Jurkat, Clone E6-1 (cell line): ENCODE results near the gene DCLK3.

Experiments used
- DNase-seq: peaks from one replicate; pipeline ENCODE4 v3.0.0-alpha.2; 2011; ENCODE audit warnings: low read depth, low spot score
- H3K4me3 ChIP-seq: 2 replicates; pipeline ENCODE4 v1.5.1; 2011; ENCODE audit warnings: mild to moderate bottlenecking, low read length, control low read depth, moderate library complexity

Gene DCLK3

DNA sequence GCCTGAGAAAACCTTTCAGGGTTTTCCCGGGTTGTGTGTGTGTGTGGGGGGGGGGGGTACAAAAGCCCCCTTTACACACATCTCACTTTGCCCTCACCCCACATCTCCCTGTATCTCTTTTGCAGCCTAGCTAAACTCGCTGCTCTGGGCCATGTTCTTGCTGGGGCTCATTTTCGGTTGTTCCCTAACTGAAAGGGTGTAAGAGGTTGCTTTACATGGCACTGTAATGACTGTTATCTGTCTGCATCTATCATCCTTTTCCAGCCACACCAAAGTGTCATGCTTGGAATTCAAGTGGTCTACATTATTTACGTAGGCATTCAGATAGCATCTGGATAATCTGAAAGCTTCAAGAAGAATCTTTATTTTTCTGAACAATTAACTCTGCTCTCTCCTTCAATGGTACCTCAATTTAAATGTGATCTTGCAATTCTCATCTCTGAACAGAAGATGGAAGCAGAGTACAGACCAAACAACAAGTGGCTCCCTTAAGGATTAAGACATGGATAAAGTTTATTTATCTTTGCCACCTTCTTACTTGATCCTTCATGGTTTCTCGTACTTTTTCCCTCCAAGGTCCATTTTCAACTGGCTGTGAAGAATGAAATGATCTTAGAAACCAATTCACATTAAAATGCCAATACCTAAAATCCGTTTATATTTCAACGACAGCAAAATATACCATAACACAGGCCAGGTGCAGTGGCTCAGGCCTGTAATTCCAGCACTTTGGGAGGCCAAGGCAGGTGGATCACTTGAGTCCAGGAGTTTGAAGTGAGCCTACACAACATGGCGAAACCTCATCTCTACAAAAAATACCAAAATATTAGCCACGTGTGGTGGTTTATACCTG is 34.9 kb downstream of the DCLK3 start:
- H3K4me3 ChIP-seq = no peak overlapping the region
- DNase-seq = peak; percentile 65

DNA sequence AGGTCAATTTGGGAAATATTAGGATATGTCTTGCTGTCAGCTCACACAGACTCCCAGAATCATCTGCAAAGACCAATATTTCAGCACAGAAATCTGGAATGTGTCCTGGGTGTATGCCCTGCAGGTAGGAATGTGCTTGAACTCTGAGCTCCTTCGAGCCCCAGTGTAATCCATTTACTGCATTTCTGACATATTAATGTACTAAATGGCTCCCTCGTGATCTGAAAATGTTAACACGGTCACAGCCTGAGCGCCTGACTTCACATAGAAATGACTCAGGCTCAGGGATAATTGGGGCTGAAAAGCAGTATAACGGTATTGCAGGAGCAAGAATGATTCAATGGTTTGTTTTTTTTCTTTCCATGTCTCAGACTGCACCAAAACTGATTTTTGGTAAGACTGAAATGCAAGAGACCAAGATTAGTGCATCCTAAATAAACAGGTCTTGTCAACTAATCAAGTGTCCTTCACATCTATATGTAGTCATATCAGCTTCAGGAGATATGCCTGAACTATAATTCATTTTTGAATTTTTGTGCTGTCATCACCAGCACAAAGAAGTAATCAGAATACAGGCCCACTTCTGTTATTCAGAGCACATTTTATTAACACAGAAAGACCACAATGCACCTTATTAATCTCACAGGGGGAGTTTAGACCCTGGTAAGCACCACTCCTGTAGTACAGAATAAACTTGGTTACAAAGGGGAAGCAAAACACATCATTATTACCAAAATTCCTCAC is 49.8 kb downstream of the DCLK3 start:
- no peak for DNase-seq
- no peak overlapping the region for H3K4me3 ChIP-seq

DNA sequence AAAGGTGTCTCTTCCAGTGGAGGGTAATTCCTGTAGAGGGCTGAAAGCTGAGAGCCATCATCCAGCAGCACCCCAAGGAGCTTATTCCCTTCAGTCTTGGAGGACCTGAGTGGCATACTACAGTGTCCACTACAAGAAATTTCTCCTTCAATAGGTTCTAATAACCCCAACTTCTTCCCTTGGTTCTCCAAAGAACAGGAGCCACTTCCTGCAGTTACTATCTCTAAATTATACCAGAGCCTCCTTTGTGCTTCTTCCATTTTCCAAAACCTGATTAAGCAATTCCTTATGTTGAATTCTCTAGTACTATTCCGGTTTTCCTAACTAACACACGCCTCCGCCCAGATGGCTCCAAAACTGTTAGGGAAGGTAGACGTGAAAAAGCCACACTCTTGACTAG is 50.4 kb downstream of the DCLK3 start:
- DNase-seq = no peak
- no peak overlapping the region for H3K4me3 ChIP-seq

- no peak for DNase-seq
- H3K4me3 ChIP-seq = no peak overlapping the region
Measured at GRCh38 chr3:36710606-36711005, 53.7 kb downstream of the DCLK3 start.

DNA sequence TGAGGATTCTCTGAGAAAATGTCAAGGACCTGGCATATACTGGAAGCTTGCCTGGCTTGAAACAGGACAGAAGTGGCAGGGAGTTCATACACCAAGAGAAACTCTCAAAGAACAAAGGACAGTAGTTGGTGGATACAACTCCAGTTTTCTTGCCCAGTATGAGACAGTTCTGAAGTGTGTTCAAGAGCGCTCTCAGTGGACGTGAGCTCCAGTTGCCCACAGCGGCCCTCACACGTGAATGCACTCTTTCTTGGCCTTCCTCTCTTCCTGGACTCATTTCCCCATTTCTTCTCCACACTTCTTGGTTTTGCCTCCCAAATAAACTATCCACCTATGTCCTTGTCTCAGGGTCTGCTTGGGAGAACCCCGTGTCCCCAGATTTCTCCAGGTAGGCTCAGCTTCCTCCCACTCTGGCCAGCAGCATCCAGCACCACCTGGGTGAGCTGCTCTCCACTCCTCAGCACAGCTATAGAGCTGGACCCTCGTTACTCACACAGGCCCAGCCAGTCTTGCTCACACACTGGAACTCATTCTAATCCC is 54.5 kb downstream of the DCLK3 start:
- no peak overlapping the region for H3K4me3 ChIP-seq
- no peak for DNase-seq

GRCh38 chr3:36709281-36709680 is 55.1 kb downstream of the DCLK3 start:
- no peak overlapping the region for H3K4me3 ChIP-seq
- peak; percentile 35 for DNase-seq

GRCh38 chr3:36707623-36708409 is 56.5 kb downstream of the DCLK3 start:
- no peak for DNase-seq

GRCh38 chr3:36705015-36705414 is 59.3 kb downstream of the DCLK3 start:
- H3K4me3 ChIP-seq = no peak overlapping the region
- DNase-seq = no peak

More at GRCh38 chr3:36707623-36708409, 56.5 kb downstream of the DCLK3 start:
- H3K4me3 ChIP-seq = no peak overlapping the region

- DNase-seq = no peak
- no peak overlapping the region for H3K4me3 ChIP-seq
Measured at GRCh38 chr3:36704280-36704679, 60.1 kb downstream of the DCLK3 start.

GRCh38 chr3:36701249-36701572 is 63.1 kb downstream of the DCLK3 start:
- H3K4me3 ChIP-seq = no peak overlapping the region
- no peak for DNase-seq

DNA sequence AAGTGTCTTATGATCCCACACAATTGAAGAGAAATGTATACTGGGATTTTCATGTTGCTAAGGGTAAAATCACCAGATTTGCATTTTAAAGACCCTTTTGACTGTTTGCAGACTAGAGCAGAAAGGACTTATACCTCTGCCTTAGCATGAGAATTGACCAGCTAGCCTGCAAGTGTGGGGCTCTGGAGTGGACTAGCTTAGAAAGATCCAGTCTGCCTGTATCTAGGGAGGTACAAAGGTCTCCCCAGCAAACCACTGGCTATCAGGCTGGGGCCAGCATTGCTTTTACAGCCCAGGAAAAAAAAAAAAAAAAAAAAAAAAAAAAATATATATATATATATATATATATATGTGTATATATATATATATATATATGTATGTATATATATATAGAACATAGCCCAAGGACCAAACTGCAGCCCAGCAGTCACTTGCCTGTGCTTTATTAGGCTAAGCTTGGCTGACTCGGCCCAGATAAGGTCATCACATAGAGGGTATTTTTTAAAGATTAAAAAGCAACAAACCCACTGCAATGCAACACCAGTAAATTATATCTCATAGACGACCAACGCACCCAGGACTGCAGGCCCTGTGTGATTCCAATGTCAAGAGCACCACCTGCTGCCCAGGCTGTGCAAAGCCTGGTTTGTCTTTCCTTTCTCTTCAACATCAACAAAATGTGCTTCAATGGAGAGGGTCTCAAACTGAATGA is 63.7 kb downstream of the DCLK3 start:
- peak; percentile 53 for DNase-seq
- H3K4me3 ChIP-seq = no peak overlapping the region

GRCh38 chr3:36698314-36698713 is 66.0 kb downstream of the DCLK3 start:
- H3K4me3 ChIP-seq = no peak overlapping the region
- DNase-seq = no peak

DNA sequence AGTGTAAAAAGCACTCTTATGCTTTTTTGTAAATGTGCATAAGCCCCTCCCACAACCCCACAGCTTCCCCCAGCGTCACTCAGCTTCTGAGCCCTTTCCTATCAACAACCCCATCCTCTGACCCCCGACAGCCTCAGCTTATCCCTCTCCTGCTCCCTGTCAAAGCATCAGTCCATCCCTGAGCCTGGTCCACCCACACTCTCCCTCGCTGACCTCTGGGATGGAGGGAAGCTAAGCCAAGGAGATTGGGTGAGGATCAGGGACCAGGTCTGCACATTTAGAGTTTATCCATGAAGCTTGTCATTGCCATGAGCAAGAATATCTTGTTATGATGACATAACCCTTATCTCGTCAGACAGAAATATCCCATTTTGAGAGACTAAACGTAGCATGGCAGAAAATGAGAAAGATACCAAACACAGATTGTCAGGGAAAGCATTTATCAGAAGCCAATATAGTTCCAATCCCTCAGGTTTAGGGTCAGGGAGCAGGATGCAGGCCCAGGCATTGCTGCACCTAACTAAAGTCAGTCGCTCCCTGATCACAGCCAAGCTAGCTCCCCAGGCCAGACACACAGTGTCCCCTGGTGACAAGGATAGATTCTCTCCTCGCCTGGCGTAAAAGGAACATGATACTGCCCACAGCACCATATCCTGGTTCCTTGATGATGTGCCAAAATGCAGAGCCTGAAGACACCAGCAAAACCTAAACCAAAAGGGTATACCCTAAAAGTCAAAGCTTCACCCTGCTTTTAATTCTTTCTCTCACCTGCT is 66.9 kb downstream of the DCLK3 start:
- no peak for DNase-seq
- no peak overlapping the region for H3K4me3 ChIP-seq

DNA sequence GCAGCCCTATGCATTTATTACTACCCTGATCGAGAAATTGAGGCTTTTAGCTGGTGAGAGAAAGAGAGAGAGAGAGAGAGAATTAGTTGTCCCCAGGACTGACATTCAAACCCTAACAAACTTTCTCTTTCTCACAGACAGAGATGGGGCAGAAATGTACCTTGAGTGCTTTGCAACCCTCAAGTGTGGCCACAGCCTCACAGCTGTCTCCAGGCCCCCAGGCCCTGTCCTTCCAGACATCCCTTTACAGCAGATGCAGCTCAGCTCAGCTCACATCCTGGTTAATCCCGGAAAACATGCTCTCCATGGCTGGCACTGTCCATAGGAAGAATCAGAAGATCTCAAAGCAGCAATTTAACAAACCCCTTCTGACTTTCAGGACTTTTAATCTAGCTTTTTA is 67.6 kb downstream of the DCLK3 start:
- H3K4me3 ChIP-seq = no peak overlapping the region
- DNase-seq = no peak

- DNase-seq = no peak
- H3K4me3 ChIP-seq = no peak overlapping the region
Measured at GRCh38 chr3:36695769-36696137, 68.6 kb downstream of the DCLK3 start.

DNA sequence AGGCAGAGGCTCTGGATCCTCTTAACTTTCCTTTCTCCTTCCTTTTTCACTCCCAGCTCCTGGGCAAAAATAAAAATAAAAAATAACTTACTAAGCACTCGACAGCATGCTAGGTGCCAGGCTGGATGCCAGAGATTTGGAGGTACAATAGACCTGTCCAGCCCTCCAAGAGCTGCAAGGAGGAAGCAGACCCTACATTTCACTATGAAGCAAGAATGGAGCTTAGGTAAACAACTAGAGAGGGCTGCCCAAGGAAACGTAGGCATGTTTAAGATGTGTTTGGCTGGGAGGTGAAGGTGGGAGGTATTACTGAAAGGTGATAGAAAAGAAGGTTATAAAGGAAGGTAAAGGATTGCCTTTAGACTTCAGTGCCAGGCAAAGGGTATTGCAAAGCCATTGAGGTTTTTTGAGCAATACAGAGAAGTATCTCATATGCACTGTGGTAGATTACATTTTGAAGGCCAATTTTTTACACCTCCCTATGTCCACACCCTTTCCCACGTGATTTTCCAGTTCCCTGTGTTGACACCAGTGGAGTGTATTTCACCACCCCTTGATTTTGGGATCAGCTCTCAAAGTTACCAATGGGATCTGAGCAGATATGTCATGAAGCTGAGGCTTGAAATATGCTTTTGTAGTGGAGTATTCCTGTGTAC is 69.1 kb downstream of the DCLK3 start:
- no peak overlapping the region for H3K4me3 ChIP-seq
- no peak for DNase-seq

DNA sequence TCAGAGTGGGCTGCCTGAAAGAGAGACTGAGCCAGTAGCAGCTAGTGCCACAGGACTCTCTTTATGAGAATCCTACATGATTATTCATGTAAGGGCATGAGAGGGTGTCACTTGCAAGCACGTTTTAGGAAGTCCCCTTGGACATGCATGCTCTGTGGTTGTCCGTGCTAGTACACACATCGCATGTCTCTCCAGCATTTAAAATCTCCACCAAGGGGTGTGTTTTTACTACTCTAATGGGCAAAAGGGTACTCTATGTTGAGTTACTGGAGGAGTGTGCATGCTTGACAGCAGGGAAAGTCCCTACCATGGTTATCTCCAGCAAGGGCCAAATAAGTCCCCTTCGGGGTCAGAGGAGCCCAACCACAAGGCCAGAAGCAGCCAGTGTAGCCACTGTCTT is 70.7 kb downstream of the DCLK3 start:
- H3K4me3 ChIP-seq = no peak overlapping the region
- no peak for DNase-seq

GRCh38 chr3:36689560-36689959 is 74.8 kb downstream of the DCLK3 start:
- DNase-seq = no peak
- H3K4me3 ChIP-seq = no peak overlapping the region
